ENCODE data around the gene NDST1. TPM values are rescaled to one million over a fixed set of nuclear protein-coding genes. Genes with fewer than 3 reads are reported as not detected.

The NDST1 gene
- total RNA-seq, 1 experiment from 2014 or later: 33.1 TPM

- no peaks in the 10 kb centered on the region for H3K27me3 ChIP-seq (ENCODE audit: insufficient read depth, low read length)
- H4K20me1 ChIP-seq (ENCODE audit: insufficient read depth): no peaks in the 10 kb centered on the region
- no peak overlapping the region for H3K27ac ChIP-seq (ENCODE audit: low read depth, low read length)
- H3K9me2 ChIP-seq (ENCODE audit: insufficient read depth): no peaks in the 10 kb centered on the region
- no peak overlapping the region for H3K4me2 ChIP-seq (ENCODE audit: low read length)
- peaks cover 5 to 13% of the 10 kb centered on the region in 2 experiments for H3K4me1 ChIP-seq (ENCODE audit: control insufficient read depth in 1 of 2, insufficient read depth in 2 of 2, low read length in 2 of 2)
- H2AFZ ChIP-seq (ENCODE audit: low read depth, low read length, poor library complexity, severe bottlenecking): no peak overlapping the region
- ChIA-PET RAD21 (ENCODE audit: low non-redundant PET in 1 of 2, low total read pairs in 2 of 2, uncharacterized antibody in 2 of 2, unreplicated experiment in 2 of 2) (no interaction called here), POLR2A (no interaction called here), CTCF (no interaction called here)
- H3K36me3 ChIP-seq (ENCODE audit: control insufficient read depth in 1 of 2, insufficient read depth in 2 of 2, low read length in 2 of 2): no peaks in the 10 kb centered on the region
- H3K9ac ChIP-seq (ENCODE audit: low read length): no peak overlapping the region
- no peak overlapping the region for H3K4me3 ChIP-seq (replicated peaks in 1 of 2; ENCODE audit: low read depth in 1 of 2, low read length in 2 of 2)
- H3K9me3 ChIP-seq (ENCODE audit: control insufficient read depth in 1 of 2, insufficient read depth in 1 of 2, low read depth in 1 of 2, low read length in 2 of 2): no peaks in the 10 kb centered on the region
- TF ChIP-seq EZH2 (IDR thresholded peaks at IDR 0.05): no peak
- TF ChIP-seq POLR2AphosphoS5 (IDR thresholded peaks at IDR 0.05; ENCODE audit: low read depth, low read length): no peak
- TF ChIP-seq FOSL1 (IDR thresholded peaks at IDR 0.05; ENCODE audit: low read depth): no peak
- no peak for TF ChIP-seq YY1 (IDR thresholded peaks at IDR 0.05; ENCODE audit: extremely low read depth, insufficient replicate concordance, low read depth, low read length)
- TF ChIP-seq CBX3 (IDR thresholded peaks at IDR 0.05; ENCODE audit: low read depth): no peak
- TF ChIP-seq, protein P1, sequence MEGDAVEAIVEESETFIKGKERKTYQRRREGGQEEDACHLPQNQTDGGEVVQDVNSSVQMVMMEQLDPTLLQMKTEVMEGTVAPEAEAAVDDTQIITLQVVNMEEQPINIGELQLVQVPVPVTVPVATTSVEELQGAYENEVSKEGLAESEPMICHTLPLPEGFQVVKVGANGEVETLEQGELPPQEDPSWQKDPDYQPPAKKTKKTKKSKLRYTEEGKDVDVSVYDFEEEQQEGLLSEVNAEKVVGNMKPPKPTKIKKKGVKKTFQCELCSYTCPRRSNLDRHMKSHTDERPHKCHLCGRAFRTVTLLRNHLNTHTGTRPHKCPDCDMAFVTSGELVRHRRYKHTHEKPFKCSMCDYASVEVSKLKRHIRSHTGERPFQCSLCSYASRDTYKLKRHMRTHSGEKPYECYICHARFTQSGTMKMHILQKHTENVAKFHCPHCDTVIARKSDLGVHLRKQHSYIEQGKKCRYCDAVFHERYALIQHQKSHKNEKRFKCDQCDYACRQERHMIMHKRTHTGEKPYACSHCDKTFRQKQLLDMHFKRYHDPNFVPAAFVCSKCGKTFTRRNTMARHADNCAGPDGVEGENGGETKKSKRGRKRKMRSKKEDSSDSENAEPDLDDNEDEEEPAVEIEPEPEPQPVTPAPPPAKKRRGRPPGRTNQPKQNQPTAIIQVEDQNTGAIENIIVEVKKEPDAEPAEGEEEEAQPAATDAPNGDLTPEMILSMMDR (IDR thresholded peaks at IDR 0.05 in 2 of 3, conservative IDR thresholded peaks at IDR 0.05 in 1 of 3; ENCODE audit: borderline replicate concordance in 1 of 3, insufficient read depth in 1 of 3, low read depth in 2 of 3, low read length in 2 of 3): no peak
- TF ChIP-seq EZH2phosphoT487 (IDR thresholded peaks at IDR 0.05; ENCODE audit: borderline replicate concordance): no peak
- no peak for TF ChIP-seq JUND (IDR thresholded peaks at IDR 0.05)
- TF ChIP-seq TCF7L2 (IDR thresholded peaks at IDR 0.05; ENCODE audit: borderline replicate concordance, extremely low read depth, insufficient read depth, insufficient read length): no peak
- no peak for TF ChIP-seq RAD21 (IDR thresholded peaks at IDR 0.05; ENCODE audit: low read depth)
- TF ChIP-seq ATF3 (IDR thresholded peaks at IDR 0.05): no peak
- TF ChIP-seq SRF (IDR thresholded peaks at IDR 0.05; ENCODE audit: low read depth): no peak
- TF ChIP-seq EGR1 (IDR thresholded peaks at IDR 0.05; ENCODE audit: low read depth): no peak
- no peak for TF ChIP-seq CEBPB (IDR thresholded peaks at IDR 0.05; ENCODE audit: low read depth)
- intact Hi-C loops (cut with micrococcal nuclease): no loop called here
- BruUV-seq (replicated peaks): no TSS peak
- ATAC-seq: no peak
- H3K79me2 ChIP-seq (ENCODE audit: insufficient read depth, low read length): no peaks in the 10 kb centered on the region
- DNase-seq (ENCODE audit: low read depth, low spot score): no peak
Measured at GRCh38 chr5:150596313-150596712, 88.4 kb downstream of the NDST1 start.
